GM10248 (cell line): ENCODE measurements around the gene SLC24A5.

Experiments
- CTCF ChIA-PET: fragments of 300-600 bp; sonication (Branson Sonifier 250); formaldehyde crosslinking; extraction: SDS; loops from one replicate; lab custom pipeline; 2021; ENCODE audit warnings: antibody characterized with exemption; lab: Yijun Ruan, JAX
- POLR2A ChIA-PET: fragments of 350-650 bp; sonication (Branson Sonifier 250); formaldehyde crosslinking; extraction: SDS; loops from one replicate; lab custom pipeline; 2020; ENCODE audit warnings: antibody characterized with exemption; lab: Yijun Ruan, JAX
- DNase-seq: peaks from one replicate; pipeline ENCODE4 v3.0.0; 2012; ENCODE audit errors: extremely low spot score
- CTCF ChIP-seq: IDR thresholded peaks from 2 replicates; pipeline ENCODE4 v1.5.1; 2012; ENCODE audit warnings: mild to moderate bottlenecking, low read depth; ENCODE audit errors: extremely low read depth, missing control alignments, control extremely low read depth

Gene SLC24A5

GRCh38 chr15:48145923-48146322, 25.1 kb downstream of the SLC24A5 start:
- DNase-seq = no peak
- ChIA-PET CTCF (no interaction called here), POLR2A (no interaction called here)
- TF ChIP-seq CTCF = no peak

- TF ChIP-seq CTCF = no peak
- CTCF ChIA-PET = interaction anchor here (1.0 kb wide), 1 partner anchor 29 kb away, joined by 3 read pairs; no protein-coding TSS in a partner anchor
Observed at GRCh38 chr15:48147358-48147757, 26.6 kb downstream of the SLC24A5 start.

GRCh38 chr15:48149858-48150257, 29.1 kb downstream of the SLC24A5 start:
- no peak for TF ChIP-seq CTCF
- ChIA-PET POLR2A (no interaction called here), CTCF (interaction anchor here (1.1 to 1.5 kb wide), 3 partner anchors 12 to 28 kb away, joined by 3 to 4 read pairs (median 3); partner anchors contain the start of gene MYEF2)
- no peak for DNase-seq

More at GRCh38 chr15:48147358-48147757, 26.6 kb downstream of the SLC24A5 start:
- DNase-seq = no peak
- POLR2A ChIA-PET = no interaction called here

- ChIA-PET CTCF (no interaction called here), POLR2A (no interaction called here)
- no peak for DNase-seq
- TF ChIP-seq CTCF = no peak
Observed at GRCh38 chr15:48153526-48153925, 32.7 kb downstream of the SLC24A5 start.

GRCh38 chr15:48168616-48169015, 47.8 kb downstream of the SLC24A5 start:
- no peak for DNase-seq
- POLR2A ChIA-PET = no interaction called here
- CTCF ChIA-PET = no interaction called here
- no peak for TF ChIP-seq CTCF

- DNase-seq = no peak
- POLR2A ChIA-PET = no interaction called here
- CTCF ChIA-PET = interaction anchor here (1.3 kb wide), 1 partner anchor 9 kb away, joined by 3 read pairs; no protein-coding TSS in a partner anchor
- TF ChIP-seq CTCF = no peak
Observed at GRCh38 chr15:48170981-48171380, 50.2 kb downstream of the SLC24A5 start.
